Measurements from ENCODE around the gene SPEG. TPM values are rescaled to one million over a fixed set of nuclear protein-coding genes. Genes with fewer than 3 reads are reported as not detected.

The SPEG gene
- total RNA-seq, 1 donor from 2014 or later: 71.2 TPM

DNA sequence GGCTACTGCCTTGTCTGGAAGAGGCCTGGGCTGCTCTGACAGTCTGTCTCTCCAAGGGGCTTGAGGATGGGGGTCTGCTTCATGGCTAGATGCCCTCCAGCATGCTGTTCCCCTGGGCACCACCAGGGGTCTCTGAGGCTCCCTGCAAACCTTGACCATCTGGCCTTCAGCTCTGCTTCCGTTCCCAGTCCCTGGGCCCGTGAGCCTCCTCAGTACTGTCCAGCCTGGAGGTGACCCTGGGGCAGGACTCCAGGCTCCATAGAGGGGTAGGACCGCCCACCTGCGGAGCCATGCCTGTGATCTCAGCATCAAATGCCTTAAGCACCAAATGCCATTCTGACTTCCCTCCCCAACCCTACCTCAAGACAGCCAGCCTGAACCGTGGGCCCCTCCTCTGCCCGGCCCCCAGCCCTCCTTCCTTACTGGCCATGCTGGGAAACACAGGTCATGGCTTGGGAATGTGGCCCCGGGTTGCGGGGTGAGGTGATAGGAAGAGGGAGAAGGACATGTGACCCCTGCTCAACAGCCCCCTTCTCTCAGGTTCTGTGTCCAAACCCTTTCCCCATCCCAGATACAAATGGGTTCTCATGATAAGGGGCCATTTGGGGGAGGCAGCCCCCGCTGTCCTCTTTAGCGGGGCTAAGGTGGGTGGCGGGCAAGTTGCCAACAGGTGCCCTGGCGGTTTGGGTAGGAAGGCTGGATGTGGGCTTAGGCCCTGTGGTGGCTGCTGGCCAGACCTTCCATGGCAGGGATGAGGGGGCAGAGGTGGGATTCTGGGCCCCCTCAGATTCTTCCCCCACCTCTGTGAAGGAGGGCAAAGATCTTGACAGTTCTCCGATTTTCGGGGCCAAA is 25.0 kb downstream of the SPEG start:
- peak overlapping the region; percentile 37 for H3K27ac ChIP-seq (ENCODE audit: low read depth, low read length)
- DNase-seq (ENCODE audit: low read depth): peak; percentile 33

DNA sequence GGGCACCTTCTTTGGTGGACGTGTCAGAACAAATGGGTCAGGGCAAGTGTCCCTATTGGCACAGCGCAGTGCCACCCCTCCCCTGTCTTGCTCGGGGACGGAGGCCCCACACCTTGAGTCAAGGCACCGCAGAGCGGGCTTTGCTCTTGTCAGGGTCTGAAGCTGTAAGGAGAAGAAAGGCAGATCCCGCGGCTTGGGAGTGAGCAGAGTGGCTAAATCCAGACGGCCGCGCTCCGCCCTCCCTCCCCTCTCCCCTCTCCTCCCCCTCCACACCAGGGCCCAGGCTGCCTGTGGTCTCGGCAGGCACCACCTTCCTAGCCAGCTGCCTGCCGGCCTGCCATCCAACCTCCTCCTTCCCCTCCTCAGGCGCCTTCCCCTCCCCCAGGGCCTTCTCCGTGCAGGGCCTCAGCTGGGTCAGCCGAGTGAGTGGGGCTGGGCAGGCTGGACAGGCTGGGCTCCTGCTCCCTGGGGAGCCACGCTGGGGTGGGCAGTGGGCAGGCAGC is 25.8 kb downstream of the SPEG start:
- Histone ChIP-seq H3K79me2 (ENCODE audit: insufficient read depth, low read length) (peaks cover 10% of the 10 kb centered on the region), H2AFZ (ENCODE audit: low read depth, low read length) (no peak overlapping the region), H3K9ac (ENCODE audit: low read length) (peak overlapping the region; percentile 54), H3K4me3 (ENCODE audit: insufficient read depth, low read depth, low read length) (peak overlapping the region; percentile 33), H3K27me3 (ENCODE audit: insufficient read depth, low read length) (no peaks in the 10 kb centered on the region), H4K20me1 (ENCODE audit: insufficient read depth, low read length) (no peaks in the 10 kb centered on the region), H3K4me1 (ENCODE audit: insufficient read depth, low read length) (peaks cover 30% of the 10 kb centered on the region), H3K4me2 (ENCODE audit: low read length) (peak overlapping the region; percentile 76), H3K36me3 (ENCODE audit: insufficient read depth, low read length) (peaks cover 5% of the 10 kb centered on the region), H3K9me3 (ENCODE audit: insufficient read depth, low read depth, low read length) (no peaks in the 10 kb centered on the region), H3K27ac (ENCODE audit: low read depth, low read length) (peak overlapping the region; percentile 37)
- peaks cover 30% of the 10 kb centered on the region for H3K36me3 Mint-ChIP-seq (ENCODE audit: low read depth, unreplicated experiment)
- no peak for FAIRE-seq
- H3K4me3 Mint-ChIP-seq (ENCODE audit: unreplicated experiment): no peak overlapping the region
- H3K9me3 Mint-ChIP-seq (ENCODE audit: unreplicated experiment): no peaks in the 10 kb centered on the region
- peaks cover 24% of the 10 kb centered on the region for H3K4me1 Mint-ChIP-seq (ENCODE audit: low read depth, unreplicated experiment)
- TF ChIP-seq CTCF (IDR thresholded peaks at IDR 0.05; ENCODE audit: insufficient read depth, low read depth, low read length) (no peak), EZH2 (IDR thresholded peaks at IDR 0.05; ENCODE audit: insufficient read depth, low read length) (no peak)
- no peaks in the 10 kb centered on the region for H3K27me3 Mint-ChIP-seq (ENCODE audit: low read depth, unreplicated experiment)
- peak; percentile 84 for DNase-seq (ENCODE audit: low read depth)
- H3K27ac Mint-ChIP-seq (ENCODE audit: unreplicated experiment): peak overlapping the region; percentile 73

More for the DNA sequence above, 25.0 kb downstream of the SPEG start:
- H3K36me3 ChIP-seq (ENCODE audit: insufficient read depth, low read length): peaks cover 5% of the 10 kb centered on the region
- FAIRE-seq: no peak
- H3K9me3 ChIP-seq (ENCODE audit: insufficient read depth, low read depth, low read length): no peaks in the 10 kb centered on the region
- no peaks in the 10 kb centered on the region for H3K27me3 ChIP-seq (ENCODE audit: insufficient read depth, low read length)
- no peak overlapping the region for H2AFZ ChIP-seq (ENCODE audit: low read depth, low read length)
- H3K4me3 ChIP-seq (ENCODE audit: insufficient read depth, low read depth, low read length): no peak overlapping the region
- H3K9me3 Mint-ChIP-seq (ENCODE audit: unreplicated experiment): no peaks in the 10 kb centered on the region
- H4K20me1 ChIP-seq (ENCODE audit: insufficient read depth, low read length): no peaks in the 10 kb centered on the region
- peaks cover 30% of the 10 kb centered on the region for H3K4me1 ChIP-seq (ENCODE audit: insufficient read depth, low read length)
- TF ChIP-seq EZH2 (IDR thresholded peaks at IDR 0.05; ENCODE audit: insufficient read depth, low read length): no peak
- peak; percentile 76 for TF ChIP-seq CTCF (IDR thresholded peaks at IDR 0.05; ENCODE audit: insufficient read depth, low read depth, low read length)
- no peaks in the 10 kb centered on the region for H3K27me3 Mint-ChIP-seq (ENCODE audit: low read depth, unreplicated experiment)
- peak overlapping the region; percentile 27 for H3K4me3 Mint-ChIP-seq (ENCODE audit: unreplicated experiment)
- peaks cover 10% of the 10 kb centered on the region for H3K79me2 ChIP-seq (ENCODE audit: insufficient read depth, low read length)
- H3K36me3 Mint-ChIP-seq (ENCODE audit: low read depth, unreplicated experiment): peaks cover 26% of the 10 kb centered on the region
- H3K4me2 ChIP-seq (ENCODE audit: low read length): peak overlapping the region; percentile 76
- peak overlapping the region; percentile 54 for H3K9ac ChIP-seq (ENCODE audit: low read length)
- peaks cover 25% of the 10 kb centered on the region for H3K4me1 Mint-ChIP-seq (ENCODE audit: low read depth, unreplicated experiment)
- peak overlapping the region; percentile 89 for H3K27ac Mint-ChIP-seq (ENCODE audit: unreplicated experiment)
